Adrenal gland (tissue), 5 donors: ENCODE measurements around the gene GRIK1.

Experiments
- CTCF ChIP-seq, 6 experiments: fragments of 450-650 bp in 4 of 6; fragments of 200-600 bp in 2 of 6; sonication (generic) in 1 of 6; IDR thresholded peaks; 1 replicate in 5 of 6; 2 replicates in 1 of 6; pipeline versions ENCODE4 v1.5.1 to v1.8.0; 2016 to 2021; ENCODE audit warnings: antibody characterized with exemption in 6 of 6, mild to moderate bottlenecking in 2 of 6, moderate library complexity in 1 of 6
- POLR2A ChIP-seq, 2 donors: fragments of 450-650 bp; IDR thresholded peaks; one replicate each; pipeline ENCODE4 v1.6.1; 2017; ENCODE audit warnings: antibody characterized with exemption in 2 of 2, mild to moderate bottlenecking in 2 of 2, moderate library complexity in 1 of 2
- donor health status: DM: no; HTN: no; CAD: no.

- TF ChIP-seq CTCF (IDR thresholded peaks at IDR 0.05) (no peak), POLR2A (IDR thresholded peaks at IDR 0.05) (no peak)
These were observed 39.2 kb upstream of the GRIK1 start for GRCh38 chr21:29979043-29979442.
